ENCODE results near the gene CRADD.
"Not testable (repeated sequence)": the region's sequence is repeated elsewhere in the genome, so short reads cannot be mapped to it uniquely, and the experiment has no call there.

The CRADD gene

DNA sequence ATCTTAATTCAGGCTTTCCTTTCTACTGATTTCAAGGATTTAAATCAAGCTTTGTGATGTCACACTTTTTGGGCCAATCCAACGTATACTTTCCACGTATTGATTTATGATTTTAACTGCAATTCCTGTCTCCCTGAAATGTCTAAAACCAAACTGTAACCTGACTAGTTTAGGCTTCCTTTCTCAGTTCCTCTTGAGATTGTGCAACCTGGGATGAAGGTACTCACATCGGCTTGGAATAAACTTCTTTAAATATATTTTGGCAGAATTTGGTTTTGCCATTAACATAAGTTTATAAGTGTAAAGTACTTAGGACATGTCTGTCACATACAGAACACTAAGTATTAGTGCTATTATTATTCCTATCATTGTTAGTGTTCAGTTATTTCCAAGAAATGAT lies 224.6 kb downstream of the CRADD start:
- no peak for DNase-seq (ENCODE audit: low read depth)

DNA sequence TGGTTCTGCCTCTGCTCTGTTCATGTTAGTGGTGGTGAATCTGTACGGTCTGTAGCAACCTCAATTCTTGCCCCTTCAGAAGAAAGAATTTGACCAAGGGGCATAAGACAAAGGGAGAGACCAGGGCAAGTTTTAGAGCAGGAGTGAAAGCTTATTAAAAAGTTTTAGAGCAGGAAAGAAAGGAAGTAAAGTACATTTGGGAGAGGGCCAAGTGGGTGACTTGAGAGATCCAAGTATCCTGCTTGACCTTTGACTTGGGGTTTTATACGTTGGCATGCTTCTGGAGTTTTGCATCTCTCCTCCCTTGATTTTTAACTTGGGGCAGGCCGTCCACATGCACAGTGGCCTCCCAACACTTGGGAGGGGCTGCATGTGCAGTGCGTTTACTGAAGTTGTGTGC lies 225.0 kb downstream of the CRADD start:
- no peak for DNase-seq (ENCODE audit: low read depth)

DNA sequence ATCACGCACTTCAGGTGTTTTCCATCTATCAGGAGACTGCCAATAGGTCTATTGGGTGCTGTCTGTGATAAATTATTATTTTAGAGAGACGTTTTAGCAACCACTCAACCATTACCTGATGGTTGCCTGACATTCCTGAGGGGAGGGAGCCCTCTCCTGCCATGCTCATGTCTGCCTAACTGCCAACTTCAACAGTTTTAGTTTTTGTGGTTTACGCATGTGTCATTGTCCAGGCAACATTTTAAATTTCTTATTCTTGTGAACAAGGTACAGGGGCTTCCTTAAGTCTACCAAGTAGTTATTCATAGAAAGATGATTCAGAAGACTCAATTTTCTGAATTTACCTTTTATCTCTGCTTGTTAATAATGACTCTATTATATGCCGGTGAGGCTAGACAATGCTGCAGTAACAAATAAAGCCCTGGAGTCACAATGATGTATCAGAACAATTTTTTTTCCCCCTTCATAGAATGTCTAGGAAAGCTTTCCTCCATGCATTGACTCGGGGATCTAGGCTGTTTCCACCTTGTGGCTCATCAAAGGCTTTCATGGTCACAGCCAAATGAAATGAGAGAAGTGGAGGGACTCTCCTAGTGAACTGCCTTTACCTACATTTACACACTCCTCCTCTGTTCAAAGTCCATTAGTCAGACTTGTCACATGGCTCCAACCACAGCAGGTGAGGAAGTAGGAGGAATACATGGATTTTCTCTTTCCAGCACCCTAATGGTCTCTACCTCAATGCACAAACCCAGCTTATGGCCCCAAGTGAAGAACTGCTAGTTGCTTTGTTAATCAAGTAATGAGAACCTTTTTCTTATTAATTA lies 225.8 kb downstream of the CRADD start:
- DNase-seq (ENCODE audit: low read depth), result no peak

DNA sequence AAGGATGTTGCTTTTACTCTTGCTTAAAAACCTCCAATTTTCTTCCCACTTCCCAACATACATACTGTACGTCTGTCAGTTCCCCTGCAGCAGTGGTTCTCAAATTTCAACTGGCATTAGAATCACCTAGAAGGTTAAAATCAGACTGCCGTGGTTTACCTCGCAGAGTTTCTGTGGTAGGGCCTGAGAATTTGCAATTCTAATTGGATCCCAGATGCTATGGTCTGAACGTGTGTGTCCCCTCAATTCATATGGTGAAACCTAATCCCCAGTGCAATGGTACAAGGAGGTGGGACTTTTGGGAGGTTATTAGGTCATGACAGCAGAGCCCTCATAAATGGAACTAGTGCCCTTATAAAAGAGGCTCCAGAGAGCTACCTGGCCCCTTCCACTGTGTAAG lies 226.9 kb downstream of the CRADD start:
- DNase-seq (ENCODE audit: low read depth), result no peak

DNA sequence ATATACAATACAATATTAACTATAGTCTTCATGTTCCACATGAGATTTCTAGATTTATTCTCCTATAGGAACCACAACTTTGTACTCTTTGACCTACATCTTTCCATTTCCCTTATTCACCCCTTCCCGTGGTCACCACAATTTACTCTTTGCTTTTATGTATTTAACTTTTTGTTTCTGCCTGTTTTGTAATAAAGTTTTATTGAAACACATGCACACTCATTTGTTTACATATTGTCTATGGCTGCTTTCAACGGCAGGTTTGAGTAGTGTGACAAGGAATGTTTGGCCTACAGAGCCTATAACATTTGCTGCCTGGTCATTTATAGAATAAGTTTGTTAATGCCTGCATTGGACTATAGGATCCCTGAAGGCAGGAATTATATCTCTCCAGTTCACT lies 231.1 kb downstream of the CRADD start:
- DNase-seq (ENCODE audit: low read depth), result no peak

DNA sequence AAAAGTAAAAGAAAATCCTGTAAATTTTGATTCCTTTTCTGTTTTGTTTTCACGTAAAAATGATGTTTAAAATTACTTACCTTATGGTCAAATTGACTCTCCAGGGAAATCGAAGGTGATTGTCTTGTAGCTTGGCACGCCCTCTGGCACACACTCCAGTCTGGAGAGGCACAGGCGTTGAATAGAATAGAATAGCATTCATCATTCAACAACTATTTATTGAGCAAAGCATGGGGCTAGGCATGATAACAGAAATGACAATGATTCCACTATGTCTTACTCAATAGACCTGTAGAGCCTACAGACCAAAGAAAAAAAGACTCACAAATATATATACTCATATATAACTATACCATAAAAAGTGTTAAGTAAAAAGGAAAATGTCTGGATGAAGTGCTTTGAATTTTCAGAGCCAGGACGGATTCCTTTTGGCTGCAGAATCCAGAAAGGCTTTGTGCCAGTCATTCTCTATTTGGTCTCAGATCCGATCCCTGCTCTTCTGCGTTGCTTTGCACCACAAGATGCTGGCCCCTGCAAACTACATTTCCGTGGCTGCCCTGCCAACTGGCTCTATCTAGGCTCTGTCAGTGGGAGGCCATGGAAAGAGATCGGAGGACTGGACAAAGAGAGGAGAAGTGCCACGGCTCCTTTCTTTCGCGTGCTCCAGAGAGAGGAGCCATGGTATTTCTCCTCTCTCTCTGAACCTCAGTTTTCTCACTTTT lies 231.8 kb downstream of the CRADD start:
- peak; percentile 50 for DNase-seq (ENCODE audit: low read depth)

DNA sequence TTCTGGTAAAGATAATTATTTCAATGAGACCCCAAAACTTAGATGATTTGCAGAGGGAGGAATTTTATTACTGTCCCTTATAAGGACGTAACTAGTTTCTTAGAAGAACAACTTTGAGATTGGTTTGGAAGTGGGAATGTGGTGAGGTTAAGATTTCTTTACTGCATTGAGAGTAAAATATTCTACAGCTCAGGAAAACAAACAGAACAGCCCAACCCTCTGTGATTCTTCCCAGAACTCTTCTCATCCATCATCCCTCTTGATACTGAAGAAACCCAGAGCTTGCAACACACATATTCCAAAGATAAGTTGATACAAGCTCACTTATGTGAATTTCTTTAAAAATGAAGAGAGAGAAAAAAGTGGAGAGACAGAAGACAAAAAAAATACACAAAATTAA lies 234.2 kb downstream of the CRADD start:
- peak; percentile 96 for DNase-seq (ENCODE audit: low read depth)

DNA sequence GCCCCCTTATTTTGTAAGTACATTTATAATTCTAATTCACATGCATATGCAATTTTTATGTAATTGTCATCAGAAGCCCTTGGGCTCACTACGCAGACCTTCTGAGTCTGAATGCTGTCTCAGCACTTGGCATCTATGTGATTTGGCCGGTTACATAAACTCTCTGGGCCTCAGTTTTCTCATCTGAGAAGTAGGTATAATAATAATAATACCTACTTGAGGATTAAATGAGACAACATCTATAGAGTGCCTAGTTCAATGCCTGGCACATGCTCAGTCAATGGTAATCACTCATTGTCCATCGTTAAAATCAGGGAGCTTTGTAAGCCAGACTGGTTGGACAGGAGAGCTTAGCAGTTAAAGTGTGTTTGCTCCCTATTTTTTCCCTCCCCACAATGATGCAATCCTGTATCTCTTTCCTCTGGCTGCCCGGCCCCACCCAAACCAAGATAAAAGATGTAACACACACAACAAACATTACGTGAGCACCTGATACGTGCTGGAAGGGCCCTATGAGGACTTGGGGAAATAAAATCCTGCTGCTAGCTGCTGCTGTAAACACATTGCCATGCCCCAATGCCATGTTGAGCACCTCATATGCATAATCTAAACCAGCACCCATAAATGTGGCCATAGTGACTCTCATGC lies 235.0 kb downstream of the CRADD start:
- peak; percentile 80 for DNase-seq (ENCODE audit: low read depth)

DNA sequence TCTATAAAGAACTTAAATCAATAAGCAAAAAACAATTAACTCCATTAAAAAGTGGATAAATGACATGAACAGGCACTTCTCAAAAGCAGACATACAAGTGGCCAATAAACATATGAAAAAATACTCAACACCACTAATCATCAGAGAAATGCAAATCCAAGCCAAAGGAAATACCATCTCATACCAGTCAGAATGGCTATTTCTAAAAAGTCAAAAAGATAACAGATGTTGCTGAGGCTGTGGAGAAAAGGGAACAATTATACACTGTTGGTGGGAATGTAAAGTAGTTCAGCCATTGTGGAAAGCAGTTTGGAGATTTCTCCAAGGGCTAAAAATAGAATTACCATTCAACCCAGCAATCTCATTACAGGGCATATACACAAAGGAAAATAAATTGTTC lies 236.7 kb downstream of the CRADD start:
- peak; percentile 79 for DNase-seq (ENCODE audit: low read depth)

DNA sequence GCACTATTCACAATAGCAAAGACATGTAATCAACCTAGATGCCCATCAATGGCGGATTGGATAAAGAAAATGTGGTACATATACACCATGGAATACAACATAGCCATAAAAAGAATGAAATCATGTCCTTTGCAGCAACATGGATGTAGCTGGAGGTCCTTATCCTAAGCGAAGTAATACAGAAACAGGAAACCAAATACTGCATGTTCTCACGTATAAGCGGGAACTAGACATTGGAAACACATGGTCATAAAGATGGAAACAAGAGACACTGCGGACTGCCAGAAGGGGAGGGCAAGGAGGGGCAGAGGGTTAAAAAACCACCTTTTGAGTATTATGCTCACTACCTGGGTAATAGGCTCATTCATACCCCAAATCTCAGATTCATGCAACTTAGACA lies 237.1 kb downstream of the CRADD start:
- no peak for DNase-seq (ENCODE audit: low read depth)

DNA sequence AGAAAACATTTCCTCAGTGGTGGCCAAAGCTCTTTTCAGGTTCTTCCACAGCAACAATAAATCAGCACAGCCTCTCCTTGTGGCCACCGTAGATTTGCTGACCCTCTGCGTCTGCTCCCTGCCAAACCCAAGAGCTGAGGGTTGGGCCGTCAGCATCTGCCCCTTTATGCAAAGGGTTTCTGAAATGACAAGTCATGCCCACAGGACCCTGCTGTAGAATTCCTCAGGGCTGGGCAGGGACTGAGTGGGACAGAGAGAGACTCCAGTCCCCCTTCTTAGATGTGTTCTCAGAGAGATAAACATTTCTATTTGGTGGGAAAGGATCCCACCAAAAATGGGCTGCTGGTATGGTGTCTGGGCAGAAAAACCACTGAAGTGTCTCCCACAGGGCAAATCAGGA lies 238.2 kb downstream of the CRADD start:
- DNase-seq (ENCODE audit: low read depth), result no peak

DNA sequence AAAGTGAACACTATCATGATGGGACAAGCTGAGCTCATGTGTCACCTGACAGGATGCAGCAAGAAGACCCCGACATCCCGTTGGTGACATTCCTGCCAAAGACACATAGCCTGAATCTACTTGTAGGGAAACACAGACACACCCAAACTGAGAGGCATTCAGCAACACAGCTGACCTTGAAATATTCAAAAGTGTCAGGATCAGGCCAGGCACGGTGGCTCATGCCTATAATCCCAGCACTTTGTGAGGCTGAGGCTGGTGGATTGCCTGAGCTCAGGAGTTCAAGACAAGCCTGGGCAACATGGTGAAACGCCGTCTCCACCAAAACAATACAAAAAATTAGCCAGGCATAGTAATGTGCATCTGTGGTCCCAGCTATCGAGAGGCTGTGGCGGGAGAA lies 239.2 kb downstream of the CRADD start:
- no peak for DNase-seq (ENCODE audit: low read depth)

DNA sequence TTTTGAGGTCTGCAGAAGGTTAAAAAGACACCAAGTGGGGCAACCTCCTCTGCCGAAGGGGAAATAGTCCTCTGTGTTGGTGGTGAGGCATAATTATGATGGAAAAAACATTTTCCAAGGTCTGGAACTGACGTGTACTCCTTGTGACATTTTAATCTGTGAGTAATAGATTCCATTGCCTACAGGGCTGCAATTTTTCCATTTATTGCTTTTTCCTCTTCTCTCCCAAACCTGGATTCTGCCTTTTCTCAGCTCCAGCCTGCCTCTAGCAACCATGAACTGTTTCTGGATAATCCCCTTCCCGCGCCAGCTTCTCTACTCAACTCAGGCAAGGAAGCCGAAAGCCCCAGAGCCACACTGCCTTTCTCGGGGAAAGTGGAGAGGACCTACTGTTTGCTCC lies 241.1 kb downstream of the CRADD start:
- peak; percentile 79 for DNase-seq (ENCODE audit: low read depth)

DNA sequence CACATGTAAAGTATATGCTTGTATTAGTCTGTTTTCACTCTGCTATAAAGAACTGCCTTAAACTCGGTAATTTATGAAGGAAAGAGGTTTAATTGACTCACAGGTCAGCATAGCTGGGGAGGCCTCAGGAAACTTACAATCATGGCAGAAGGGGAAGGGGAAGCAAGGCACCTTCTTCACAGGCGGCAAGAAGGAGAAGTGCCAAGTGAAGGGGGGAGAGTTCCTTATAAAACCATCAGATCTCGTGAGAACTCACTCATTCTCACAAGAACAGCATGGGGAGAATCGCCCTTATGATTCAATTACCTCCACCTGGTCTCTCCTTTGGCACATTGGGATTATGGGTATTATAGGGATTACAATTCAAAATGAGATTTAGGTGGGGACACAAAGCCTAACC lies 241.7 kb downstream of the CRADD start:
- DNase-seq (ENCODE audit: low read depth), result no peak

DNA sequence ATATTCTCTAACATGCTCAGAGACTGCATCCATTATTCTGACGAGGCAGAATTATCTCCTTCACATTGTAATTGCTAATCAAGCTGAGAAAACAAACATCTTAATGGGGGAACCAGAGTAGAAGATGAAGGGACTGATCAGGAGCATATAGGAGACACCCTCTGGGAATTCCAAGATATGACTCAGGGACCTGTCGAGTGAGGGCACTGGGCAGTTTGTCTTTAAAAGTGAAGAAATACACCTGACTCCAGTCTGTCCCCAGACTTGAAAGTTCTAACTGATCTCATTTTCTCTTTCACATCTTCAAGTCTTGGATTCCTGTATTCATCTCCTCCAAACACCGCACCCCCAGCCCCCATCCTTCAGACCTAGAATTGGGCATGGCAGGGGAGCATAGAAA lies 244.3 kb downstream of the CRADD start:
- no peak for DNase-seq (ENCODE audit: low read depth)

DNA sequence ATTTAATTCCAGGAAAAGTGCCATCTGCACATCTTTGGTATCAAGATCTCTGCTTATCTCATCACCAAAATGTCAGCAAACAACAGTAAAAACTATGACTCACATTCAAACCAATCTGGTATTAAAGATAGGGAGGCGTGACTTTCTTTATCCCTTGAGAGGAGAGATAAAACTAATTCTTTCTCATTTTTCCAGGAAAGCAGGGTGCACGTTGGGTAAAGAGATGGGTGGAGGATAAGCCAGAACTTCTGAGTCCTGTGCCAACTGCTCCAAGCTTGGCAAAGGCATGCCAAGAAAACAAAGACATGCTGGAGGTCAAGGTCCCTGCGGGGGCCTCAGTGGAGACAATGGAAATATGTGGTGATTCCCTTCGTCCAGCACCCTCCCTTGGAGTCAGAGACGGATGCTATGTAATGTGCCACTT lies 245.4 kb downstream of the CRADD start:
- DNase-seq (ENCODE audit: low read depth), result peak; percentile 62

DNA sequence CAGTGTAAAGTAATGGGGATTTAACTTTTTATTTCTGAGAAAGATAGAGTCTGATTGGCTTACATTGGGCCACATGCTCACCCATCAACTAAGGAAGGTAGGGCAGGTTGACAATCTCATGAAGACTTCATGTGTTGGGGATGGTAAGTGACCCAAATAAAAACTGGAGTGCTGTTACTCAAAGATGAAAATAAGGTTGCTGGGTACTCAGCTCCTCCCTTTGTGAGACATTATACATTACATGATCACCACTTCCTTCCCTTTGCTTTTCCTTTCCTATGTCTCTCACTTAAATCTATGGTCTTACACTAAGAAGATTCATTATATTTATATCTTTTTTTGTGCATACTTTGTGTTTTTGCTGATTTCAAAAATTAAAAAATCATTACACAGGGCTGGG lies 247.2 kb downstream of the CRADD start:
- no peak for DNase-seq (ENCODE audit: low read depth)

DNA sequence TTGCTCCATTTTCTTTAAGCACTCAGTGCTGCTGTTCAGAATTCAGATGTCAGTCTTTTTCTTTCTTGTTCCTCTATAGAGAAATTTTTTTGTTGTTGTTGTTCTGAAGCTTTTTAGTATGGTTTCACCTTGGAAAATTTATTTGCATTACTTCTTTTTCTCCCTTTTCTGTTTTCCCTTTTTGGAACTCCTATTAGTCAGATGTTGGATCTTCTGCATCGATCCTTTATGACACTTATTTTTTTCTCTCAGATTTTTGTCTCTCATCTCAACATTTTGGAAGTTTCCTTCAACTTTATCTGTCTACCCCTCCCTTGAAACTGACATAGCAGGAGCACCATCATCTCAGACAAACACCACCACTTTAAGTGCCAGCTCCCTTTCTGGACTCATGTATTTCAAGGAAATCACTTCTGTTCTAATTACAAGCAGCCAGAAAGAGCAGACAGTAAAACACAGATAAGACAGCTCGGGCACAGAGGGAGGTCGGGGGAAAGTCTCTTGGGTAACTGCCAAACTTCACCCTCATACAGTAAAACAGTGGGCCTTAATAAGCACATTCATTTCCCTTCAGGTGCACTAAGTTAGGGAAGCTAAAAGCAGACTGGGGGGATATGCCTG lies 248.5 kb downstream of the CRADD start:
- no peak for DNase-seq (ENCODE audit: low read depth)

DNA sequence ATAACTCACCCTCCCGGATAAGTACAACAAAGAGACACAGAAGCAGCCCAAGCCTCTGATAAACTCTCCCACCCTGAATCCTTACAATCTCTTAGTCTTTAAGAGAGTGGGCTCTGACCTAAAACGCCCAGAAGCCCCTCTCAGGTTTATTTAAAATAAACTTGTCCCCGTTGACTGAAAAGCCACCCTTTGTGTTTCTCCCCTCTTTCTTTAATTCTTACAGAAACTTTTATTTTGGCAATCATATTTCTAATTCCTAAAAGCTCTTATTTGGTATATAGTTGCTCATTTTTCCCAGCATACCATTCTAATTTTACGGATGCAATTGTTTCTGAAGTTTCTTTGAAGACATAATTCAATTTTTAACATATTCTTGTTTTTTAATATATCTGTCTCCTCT lies 249.1 kb downstream of the CRADD start:
- no peak for DNase-seq (ENCODE audit: low read depth)

DNA sequence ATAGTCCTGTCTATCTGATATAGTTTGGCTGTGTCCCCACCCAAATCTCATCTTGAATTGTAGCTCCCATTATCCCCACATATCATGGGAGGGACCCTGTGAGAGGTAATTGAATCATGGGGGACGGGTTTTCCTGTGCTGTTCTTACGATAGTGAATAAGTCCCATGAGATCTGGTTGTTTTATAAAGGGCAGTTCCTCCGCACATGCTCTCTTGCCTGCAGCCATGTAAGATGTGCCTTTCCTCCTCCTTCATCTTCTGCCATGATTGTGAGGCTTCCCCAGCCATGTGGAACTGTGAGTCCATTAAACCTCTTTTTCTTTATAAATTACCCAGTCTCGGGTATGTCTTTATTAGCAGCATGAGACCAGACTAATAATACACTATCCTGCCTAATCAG lies 251.9 kb downstream of the CRADD start:
- DNase-seq (ENCODE audit: low read depth), result not testable (repeated sequence)

DNA sequence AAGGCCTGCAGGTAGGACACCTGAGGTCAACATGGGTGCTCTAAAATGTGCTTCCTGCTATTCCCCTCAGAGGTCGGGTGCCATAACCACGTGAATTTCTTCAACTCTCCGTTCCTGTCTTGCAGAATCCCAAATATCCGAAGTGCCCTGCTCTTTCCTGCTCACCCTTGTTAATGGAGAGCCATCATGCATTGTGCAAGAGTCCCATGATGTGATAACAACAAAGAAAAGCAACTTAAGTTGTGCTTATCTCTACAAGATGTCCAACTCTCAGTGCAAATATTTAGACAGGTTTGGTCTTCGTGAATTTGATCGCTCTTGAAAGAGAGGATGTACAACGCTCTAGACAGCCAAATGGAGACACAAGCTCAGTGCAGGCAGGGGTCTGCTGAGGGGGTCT lies 260.6 kb downstream of the CRADD start:
- DNase-seq (ENCODE audit: low read depth), result no peak

DNA sequence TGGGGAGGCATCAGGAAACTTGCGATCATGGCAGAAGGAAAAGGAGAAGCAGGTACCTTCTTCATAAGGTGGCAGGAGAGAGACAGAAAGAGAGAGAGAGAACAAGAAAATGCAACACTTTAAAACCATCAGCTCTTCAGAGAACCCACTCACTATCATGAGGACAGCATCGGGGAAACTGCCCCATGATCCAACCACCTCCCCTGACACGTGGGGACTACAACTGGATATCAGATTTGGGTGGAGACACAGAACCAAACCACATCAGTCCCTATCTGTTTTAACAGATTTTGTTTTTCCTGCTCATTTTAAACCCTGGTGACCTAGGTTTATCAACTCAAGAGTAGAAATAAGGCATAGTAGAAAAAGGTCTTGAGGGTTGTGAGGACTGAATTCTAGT lies 261.1 kb downstream of the CRADD start:
- DNase-seq (ENCODE audit: low read depth), result no peak

DNA sequence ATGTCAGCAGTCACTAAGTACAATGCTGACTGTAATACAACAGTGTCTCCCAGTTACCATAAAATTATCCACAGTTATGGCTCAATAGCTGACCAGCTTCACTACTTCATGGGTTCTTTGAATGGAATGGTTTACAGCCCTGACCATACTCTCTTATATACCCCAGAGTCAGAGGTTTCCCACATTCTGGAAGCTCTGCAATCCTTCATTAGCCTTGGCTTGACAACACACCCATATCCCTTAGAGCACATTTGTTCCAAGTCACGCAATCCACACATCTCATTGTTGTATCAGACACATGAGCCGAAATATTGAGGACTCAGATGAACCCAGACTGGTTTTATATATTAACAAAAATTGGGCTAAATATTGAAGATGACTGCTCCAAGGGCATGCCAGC lies 261.8 kb downstream of the CRADD start:
- DNase-seq (ENCODE audit: low read depth), result no peak

Measured in amniotic epithelial cell (primary cell).